Amygdala (tissue), 56 donors: ENCODE measurements around the gene LYPD5.
"Not testable (repeated sequence)": the region's sequence is repeated elsewhere in the genome, so short reads cannot be mapped to it uniquely, and the experiment has no call there.

Experiments
- DNase-seq, 56 donors: peaks; one replicate each; lab custom pipeline; 2025; lab: John Stamatoyannopoulos, UW

The LYPD5 gene

GRCh38 chr19:43779820-43780219 is 22.4 kb downstream of the LYPD5 start:
- DNase-seq = no peak

DNA sequence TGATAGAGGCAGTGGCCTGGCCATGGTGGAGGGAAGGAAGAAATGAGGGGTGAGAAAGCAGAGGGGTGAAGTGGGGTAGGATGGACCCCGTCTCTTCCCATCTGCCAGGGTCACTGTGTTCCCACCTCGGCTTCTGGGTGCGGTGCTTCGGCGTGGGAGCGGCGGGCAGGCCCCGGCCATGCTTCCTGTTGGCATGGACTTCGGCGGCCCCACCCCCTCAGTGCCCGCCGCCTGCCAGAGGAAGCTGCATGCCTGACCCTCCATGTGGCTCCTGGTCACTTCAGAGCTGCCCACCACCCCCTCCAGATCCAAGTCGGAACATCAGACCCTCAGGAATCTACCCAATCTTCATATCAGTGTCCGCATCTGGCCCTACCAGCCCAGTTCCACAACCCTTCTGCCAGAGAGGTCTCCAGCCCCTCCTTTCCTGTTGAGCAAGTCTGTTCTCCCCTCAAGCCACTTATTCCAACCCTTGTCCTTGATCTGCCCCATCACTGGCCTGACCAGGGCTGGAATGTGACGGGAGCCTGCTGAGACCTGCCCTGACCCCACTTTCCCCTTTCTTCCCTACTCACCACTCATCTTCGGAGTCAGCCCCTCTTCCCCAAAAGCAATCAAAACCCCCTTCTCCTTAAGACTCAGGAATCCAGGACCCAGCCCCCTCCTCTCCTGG is 23.0 kb downstream of the LYPD5 start:
- peak in 1 of 56 donors; percentile 30 for DNase-seq

DNA sequence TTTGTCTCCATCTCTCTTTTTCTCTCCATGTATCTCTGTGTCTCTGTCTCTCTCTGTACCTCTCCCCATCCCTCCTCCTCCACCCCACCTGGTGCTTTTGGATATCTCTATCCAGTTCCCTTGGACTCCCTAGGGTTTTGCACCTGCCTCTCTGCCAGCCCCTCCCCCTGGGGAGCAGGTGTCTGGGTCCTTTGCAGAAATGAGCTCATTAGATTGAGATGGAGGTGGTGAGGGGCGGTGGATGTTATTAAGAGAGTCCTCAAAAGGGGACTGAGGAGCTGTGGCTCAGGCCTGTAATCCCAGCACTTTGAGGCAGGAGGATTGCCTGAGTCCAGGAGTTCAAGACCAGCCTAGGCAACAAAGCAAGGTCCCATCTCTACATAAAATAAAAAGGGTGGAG is 23.6 kb downstream of the LYPD5 start:
- no peak for DNase-seq

DNA sequence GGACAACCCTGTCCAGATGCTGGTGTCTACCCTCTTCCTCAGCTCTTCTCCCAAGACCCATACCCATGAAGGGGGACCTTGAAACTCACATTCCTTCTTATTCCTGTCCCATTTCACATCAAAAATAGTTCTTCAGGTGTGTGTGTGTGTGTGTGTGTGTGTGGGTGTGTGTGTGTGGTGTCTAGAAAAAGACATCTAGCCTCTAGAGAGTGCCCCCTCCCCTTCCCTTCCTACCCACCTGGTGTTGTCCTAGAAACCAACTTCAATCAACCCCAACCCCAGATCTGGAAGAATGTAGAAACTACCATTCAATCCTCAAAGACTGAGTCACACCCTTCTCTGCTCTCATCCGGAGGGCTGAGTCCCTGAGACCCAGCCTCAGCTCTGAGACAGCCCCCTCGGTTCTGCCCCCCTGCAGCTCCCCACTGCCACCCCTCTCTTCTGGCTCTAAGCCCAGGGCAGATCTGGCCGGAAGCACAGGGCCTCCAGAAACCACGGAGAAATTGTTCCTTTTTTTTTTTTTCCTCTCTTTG is 25.0 kb downstream of the LYPD5 start:
- peak in 2 of 56 donors; percentile 6 to 8 for DNase-seq

- DNase-seq = no peak
These were observed 26.0 kb downstream of the LYPD5 start for GRCh38 chr19:43776286-43776685.

DNA sequence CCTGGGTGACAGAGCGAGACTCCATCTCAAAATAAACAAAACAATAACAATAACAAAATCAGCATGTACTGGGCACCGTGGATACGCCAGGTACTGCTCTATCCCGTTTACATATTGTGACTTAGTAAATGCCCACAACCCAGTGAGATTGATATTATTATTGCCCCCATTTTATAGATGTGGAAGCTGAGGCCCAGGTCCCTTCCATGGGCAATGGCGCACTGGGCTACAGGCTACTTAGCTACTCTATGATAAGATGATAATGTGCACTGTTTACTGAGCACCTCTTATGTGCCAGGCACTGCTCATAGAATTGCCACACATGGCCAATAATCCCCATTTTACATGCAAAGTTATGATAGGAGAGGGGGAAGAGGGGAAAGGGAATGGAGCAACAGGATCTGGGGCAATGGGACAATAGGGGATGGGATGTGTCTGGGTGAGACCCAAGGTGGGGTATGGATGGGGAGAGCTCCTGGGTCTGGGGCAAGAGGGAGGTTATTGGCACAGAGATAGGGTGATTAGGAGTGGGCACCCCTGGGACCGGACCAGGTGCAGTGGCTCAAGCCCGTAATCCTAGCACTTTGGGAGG is 26.9 kb downstream of the LYPD5 start:
- DNase-seq = no peak

DNA sequence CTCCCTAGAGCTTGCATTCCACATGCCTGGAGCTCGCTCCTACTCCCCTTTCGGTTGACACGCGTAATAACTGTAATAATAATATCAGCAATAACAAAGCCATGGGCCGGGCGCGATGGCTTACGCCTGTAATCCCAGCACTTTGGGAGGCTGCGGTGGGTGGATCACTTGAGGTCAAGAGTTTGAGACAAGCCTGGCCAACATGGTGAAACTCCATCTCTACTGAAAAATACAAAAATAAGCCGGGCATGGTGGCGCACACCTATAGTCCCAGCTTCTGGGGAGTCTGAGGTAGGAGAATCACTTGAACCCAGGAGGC is 27.3 kb downstream of the LYPD5 start:
- not testable (repeated sequence) for DNase-seq

DNA sequence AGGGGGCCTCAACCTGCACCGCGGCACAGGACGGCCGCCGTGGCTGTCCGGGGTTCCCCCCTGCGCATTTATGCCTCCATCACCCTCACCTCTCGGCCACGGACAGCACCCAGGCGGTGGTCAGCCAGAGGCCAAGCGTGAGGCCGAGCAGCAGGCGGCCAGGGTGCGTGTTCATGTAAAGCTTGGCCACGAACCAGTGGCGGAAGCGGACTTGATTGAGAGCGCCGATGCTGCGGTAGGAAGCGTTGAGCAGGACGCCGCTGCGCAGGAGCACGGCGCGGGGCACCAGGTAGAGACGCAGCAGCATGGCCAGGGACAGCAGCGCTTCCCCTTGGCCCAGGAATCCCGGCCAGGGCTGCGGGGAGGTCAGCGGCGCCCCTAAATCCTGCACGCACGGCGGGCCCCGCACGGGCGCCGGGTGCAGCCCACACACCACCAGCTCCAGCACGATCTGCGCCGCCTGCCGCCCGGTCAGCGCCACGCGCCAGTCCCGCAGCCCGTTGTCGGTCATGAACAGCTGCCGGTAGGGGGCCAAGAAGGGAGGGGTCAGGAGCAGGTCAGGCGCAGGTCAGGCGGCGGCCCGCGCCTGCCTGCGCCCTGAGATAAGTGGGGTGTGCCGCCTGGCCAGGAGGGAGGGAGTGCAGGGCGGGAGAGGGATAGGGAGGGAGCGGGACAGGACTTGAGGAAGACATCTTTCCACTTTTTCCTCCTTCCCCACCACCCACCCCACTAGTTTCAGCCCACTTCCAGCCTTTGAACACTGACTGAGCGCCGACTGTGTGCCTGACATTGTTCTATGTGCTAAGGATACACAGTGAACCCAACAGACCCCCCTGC is 27.9 kb downstream of the LYPD5 start:
- DNase-seq = peak in 28 of 56 donors; percentile 2 to 64 (median 24)

- no peak for DNase-seq
These were observed 28.5 kb downstream of the LYPD5 start for GRCh38 chr19:43773725-43774102.

DNA sequence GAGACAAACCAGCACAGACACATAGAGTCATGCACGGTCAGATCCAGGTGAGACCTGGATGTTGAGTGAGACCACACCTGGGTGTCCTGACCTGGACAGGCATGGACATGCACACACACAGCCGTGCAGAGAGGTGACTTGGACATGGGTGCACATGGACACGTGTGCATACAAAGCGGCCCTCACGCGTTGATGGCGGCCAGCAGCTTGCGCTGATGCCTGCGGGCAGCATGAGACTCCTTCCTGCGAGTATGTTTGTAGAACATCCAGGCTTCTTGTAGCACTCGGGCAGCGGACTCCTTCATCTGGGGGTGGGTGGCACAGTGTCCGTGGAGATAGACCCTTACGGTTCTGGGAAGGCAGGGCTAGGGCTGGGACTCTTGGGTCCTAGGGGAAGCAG is 33.0 kb downstream of the LYPD5 start:
- DNase-seq = no peak

- no peak for DNase-seq
These were observed 33.8 kb downstream of the LYPD5 start for GRCh38 chr19:43768273-43769050.

- DNase-seq = no peak
These were observed 34.4 kb downstream of the LYPD5 start for GRCh38 chr19:43767818-43768217.

DNA sequence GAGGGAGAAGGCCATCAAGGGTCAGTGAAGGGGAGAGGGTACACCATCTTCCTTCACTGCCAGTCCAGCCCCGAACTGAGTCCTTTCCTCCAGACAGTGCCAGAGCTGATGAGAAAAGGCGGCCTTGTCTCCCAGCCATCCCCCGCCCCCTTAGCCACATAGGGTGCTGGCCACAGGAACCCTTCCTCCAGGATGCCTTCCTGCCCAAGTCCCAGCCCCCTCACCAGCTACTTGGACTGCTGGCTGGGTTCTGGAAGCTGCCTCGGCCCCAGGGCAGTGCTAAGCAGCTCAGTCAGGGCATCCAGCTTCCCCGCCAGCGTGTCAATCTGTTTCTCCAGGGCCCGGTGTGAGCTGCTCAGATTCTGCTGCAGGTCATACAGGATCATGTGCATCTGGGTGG is 34.9 kb downstream of the LYPD5 start:
- no peak for DNase-seq

GRCh38 chr19:43766755-43767043 is 35.5 kb downstream of the LYPD5 start:
- no peak for DNase-seq

DNA sequence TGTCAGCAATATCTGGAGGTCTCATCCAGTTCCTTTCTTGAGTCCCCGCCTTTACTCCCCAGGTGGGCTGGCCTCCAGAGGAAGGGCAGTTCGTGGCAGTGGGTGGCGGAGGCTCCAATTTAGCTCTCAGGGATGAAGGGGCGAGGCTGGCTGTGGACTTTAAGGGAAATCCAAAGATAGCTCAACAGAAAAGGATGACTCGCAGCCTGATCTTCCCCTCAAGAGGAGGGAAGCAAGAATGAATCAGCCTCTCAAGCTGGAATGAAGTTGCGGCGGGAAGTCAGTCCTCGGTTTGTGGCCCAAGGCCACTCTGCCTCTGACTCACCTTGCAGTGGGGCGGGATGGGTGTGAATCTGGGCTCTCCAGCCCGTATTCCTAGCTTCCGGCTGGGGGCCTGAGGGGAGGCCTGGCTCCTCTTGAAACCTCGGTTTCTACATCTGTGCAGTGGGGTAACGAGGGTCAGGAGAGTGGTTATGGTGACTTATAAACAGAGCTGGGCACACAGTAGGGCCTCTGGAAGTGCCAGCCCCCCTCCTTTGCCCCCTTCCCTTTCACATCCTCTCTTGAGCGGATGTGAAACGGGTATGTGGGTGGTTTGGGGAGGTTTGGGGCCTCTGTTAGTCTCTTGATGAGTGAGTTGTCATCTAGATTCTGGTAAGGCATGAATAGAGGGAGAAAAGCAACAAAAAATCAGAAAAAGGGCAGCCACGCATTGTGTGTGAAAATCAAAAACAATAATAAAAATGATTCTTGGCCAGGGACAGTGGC is 37.0 kb downstream of the LYPD5 start:
- DNase-seq = peak in 8 of 56 donors; percentile 4 to 38 (median 16)

GRCh38 chr19:43764684-43765083 is 37.6 kb downstream of the LYPD5 start:
- DNase-seq = not testable (repeated sequence)

- DNase-seq = no peak
These were observed 38.7 kb downstream of the LYPD5 start for GRCh38 chr19:43763473-43763939.

- DNase-seq = no peak
These were observed 39.4 kb downstream of the LYPD5 start for GRCh38 chr19:43762814-43763213.

DNA sequence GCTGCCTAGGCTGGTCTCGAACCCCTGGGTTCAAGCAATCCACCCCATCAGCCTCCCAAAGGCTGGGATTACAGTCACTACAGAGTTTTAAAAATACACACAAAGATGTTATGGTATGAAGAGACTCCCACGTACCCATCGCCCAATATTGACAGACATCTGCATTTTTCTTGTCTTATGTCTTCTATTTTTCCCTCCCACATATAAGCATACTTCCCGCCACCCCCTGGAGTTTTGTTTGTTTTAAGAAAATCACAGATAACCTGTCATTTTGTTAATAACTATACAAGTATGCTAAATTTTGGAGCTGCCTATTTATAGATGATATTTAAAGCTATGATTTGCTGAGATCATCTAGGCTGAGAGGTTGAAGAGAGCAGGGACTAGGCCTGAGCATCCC is 41.3 kb downstream of the LYPD5 start:
- DNase-seq = no peak

- DNase-seq = no peak
These were observed 42.7 kb downstream of the LYPD5 start for GRCh38 chr19:43759515-43759914.
